ENCODE measurements around the gene TMEM114.
"Not testable (repeated sequence)": the region's sequence is repeated elsewhere in the genome, so short reads cannot be mapped to it uniquely, and the experiment has no call there.

TMEM114 gene

GRCh38 chr16:8572919-8573724, 17.2 kb downstream of the TMEM114 start:
- DNase-seq = no peak

GRCh38 chr16:8572063-8572918, 18.0 kb downstream of the TMEM114 start:
- no peak for DNase-seq

GRCh38 chr16:8571061-8571596, 19.2 kb downstream of the TMEM114 start:
- no peak for DNase-seq

- not testable (repeated sequence) for DNase-seq
Measured at GRCh38 chr16:8570393-8570792, 19.9 kb downstream of the TMEM114 start.

- no peak for DNase-seq
Measured at GRCh38 chr16:8569650-8570346, 20.5 kb downstream of the TMEM114 start.

- no peak for DNase-seq
Measured at GRCh38 chr16:8568231-8568617, 22.1 kb downstream of the TMEM114 start.

GRCh38 chr16:8567355-8568230, 22.7 kb downstream of the TMEM114 start:
- DNase-seq = peak; percentile 66

- no peak for DNase-seq
Measured at GRCh38 chr16:8565498-8565897, 24.8 kb downstream of the TMEM114 start.

- no peak for DNase-seq
Measured at GRCh38 chr16:8564934-8565345, 25.4 kb downstream of the TMEM114 start.

GRCh38 chr16:8563944-8564540, 26.3 kb downstream of the TMEM114 start:
- DNase-seq = not testable (repeated sequence)

GRCh38 chr16:8561496-8561895, 28.8 kb downstream of the TMEM114 start:
- no peak for DNase-seq

GRCh38 chr16:8555400-8555799, 34.9 kb downstream of the TMEM114 start:
- DNase-seq = no peak

- no peak for DNase-seq
Measured at GRCh38 chr16:8554881-8555280, 35.4 kb downstream of the TMEM114 start.

- no peak for DNase-seq
Measured at GRCh38 chr16:8554022-8554421, 36.3 kb downstream of the TMEM114 start.

GRCh38 chr16:8552487-8553221, 37.7 kb downstream of the TMEM114 start:
- DNase-seq = no peak

- no peak for DNase-seq
Measured at GRCh38 chr16:8551388-8552332, 38.7 kb downstream of the TMEM114 start.

- DNase-seq = no peak
Measured at GRCh38 chr16:8550728-8551387, 39.5 kb downstream of the TMEM114 start.

- no peak for DNase-seq
Measured at GRCh38 chr16:8549843-8550412, 40.4 kb downstream of the TMEM114 start.

- DNase-seq = no peak
Measured at GRCh38 chr16:8548166-8548565, 42.1 kb downstream of the TMEM114 start.

Data from NCI-H510A treated with DMSO at 0.1 percent for 48 hours (cell line).